G401 (cell line): ENCODE measurements around the gene CYP46A1. TPM values are rescaled to one million over a fixed set of nuclear protein-coding genes. Genes with fewer than 3 reads are reported as not detected.
"Not testable (repeated sequence)": the region's sequence is repeated elsewhere in the genome, so short reads cannot be mapped to it uniquely, and the experiment has no call there.

Source experiments
- DNase-seq: peaks from one replicate; pipeline ENCODE4 v3.0.0-alpha.2; 2015; ENCODE audit warnings: low spot score
- in situ Hi-C: cut with HindIII; loops from 2 replicates; pipeline ENCODE4 v1.10.0; 2016; ENCODE audit warnings: low sequenced_read_pairs, mixed read lengths
- total RNA-seq: library from RNA; depleted of rRNA; stranded (reverse); fragments of >200 nt; shearing (Covaris generic); gene quantifications from 2 replicates; pipeline ENCODE4 v1.2.3, GENCODE V29; 2014; rRNA removed

Gene CYP46A1
- total RNA-seq, 1 experiment from 2014 or later = 3.0 TPM

DNA sequence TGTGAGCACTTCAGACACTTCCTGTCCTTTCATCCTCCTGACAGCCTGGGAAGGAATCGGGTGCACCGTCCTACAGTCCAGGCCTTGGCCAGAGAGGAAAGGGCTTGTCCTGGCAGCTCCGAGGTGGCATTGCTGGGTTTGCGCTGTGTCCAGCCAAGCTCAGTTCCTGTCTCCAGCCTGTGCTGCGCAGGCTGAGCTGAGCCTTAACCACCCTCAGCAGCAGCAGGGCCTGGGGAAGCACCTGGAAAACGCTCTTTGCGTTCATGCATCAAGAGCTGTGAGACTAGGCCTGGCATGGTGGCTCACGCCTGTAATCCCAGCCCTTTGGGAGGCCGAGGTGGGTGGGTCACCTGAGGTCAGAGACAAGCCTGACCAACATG is 75.4 kb downstream of the CYP46A1 start:
- no peak for DNase-seq
- in situ Hi-C loops = no loop called here

DNA sequence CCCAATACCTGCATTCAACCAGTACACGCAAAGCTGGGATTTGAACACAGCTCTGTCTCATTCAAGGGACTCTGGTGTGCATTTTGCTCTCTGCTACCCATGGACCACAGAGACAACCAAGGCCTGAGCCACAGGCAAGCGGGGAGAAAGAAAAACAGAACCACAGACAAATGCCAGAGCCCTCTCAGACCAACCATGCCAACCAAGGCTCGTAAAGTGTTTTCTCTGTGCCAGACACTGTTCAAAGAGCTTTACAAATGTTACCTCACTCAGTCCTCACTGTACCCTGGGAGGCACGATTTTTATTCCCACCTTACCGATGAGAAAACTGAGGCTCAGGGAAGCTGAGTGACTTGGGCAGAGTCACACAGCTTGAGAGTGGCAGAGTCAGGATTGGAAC is 76.7 kb downstream of the CYP46A1 start:
- DNase-seq = no peak
- in situ Hi-C loops = no loop called here

DNA sequence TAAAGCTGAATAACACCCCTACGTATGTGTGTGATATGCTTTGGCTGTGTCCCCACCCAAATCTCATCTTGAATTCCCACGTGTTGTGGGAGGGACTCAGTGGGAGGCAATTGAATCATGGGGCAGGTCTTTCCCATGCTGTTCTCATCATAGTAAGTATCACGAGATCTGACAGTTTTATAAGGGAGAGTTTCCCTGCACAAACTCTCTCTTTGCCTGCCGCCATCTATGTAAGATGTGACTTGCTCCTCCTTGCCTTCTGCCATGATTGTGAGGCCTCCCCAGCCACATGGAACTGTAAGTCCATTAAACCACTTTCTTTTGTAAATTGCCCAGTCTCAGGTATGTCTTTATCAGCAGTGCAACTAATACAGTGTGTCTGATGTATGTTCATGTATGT is 78.8 kb downstream of the CYP46A1 start:
- in situ Hi-C loops, DNase-seq: not testable (repeated sequence)

DNA sequence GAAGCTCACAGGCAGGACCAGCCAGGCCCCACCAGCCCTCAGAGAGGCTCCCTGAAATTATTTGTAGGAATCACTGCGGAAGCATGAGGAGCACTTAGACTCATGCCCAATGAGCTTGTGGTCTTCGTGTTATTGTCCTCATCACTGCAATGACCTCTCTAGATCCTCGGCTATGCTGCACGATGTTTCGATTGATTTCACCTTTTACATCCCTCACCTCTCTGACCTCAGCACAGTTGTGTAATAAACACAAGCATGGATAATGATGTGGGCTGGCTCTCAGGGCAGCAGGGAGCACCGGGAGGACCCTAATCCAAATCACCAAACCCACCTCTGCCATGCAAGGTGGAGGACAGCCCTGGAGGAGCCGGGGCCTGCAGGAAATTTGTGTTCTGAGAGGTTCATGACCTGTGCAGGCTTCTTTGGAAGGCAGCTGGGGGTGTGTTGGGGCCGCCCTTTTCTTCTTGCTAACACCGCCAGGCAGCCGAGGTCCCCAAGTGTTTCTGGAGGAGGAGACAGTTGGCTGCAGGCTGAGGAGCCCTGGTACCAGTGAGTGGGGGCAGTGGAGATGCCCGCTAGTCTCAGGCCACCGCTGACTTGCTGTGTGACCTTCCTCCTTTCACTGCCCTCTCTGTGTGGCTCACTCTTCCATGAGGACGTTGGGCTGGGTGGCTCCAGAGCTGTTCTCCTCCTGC is 79.6 kb downstream of the CYP46A1 start:
- in situ Hi-C loops = no loop called here
- no peak for DNase-seq

DNA sequence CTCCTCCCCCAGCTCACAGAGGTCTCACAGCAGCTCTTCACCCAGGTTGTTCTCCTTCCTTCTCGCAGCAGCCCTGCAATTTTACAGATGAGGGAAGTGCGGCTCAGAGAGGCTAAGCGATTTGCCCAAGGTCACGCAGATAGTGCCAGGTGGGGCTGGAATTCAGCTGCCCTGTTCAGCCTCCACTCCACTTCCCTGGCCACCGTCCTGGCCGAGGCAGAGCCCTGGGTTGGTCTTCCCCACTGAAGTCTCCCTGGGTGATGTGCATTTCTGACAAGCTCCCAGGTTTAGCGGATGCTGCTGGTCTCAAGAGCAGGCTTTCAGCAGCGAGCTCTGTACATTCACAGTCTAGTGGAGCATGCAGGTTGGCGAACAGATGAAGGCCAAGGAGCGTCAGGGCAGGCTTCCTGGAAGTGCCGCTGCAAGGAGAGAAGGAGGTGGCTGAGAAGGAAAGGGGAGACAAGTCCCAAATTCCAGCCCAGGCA is 80.2 kb downstream of the CYP46A1 start:
- in situ Hi-C loops = no loop called here

DNA sequence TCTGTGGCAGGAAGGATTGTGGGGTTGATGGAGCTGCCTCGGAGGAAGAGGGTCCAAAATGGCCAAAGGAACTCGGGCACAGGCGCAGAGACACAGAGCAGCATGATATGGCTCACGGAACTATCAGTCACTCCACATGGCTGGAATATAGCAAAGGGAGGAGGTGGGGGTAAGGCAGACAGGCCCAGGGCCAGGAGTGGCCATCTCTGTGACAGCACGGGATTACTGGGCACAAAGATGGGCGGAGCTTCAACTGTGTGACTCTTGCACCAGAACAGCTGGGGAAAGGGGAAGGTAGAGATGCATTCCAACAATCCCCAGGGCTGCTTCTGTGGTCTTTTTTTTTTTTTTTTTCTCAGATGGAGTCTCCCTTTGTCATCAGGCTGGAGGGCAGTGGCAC is 84.3 kb downstream of the CYP46A1 start:
- in situ Hi-C loops = no loop called here
- no peak for DNase-seq

More for the DNA sequence above, 80.2 kb downstream of the CYP46A1 start:
- DNase-seq = no peak

DNA sequence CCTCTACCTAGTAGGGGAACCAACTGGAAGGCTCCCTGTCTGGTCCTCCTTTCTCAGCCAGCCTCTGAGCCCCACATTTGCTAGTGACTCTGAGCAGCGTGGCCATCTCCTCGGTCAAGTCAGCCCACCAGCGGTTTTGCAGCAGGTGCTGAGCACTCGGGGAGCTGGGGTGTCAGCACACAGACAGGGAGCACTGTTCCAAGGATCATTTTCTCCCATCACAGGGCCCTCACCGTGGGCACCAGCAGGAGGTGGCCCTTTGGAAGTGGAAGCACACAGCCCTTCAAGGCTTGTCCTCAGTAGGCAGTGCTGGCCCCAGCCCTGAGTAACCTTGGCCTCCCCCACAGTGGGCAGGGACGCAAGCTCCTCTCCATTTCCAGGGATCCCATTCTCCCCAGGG is 85.0 kb downstream of the CYP46A1 start:
- in situ Hi-C loops = no loop called here
- DNase-seq = no peak

DNA sequence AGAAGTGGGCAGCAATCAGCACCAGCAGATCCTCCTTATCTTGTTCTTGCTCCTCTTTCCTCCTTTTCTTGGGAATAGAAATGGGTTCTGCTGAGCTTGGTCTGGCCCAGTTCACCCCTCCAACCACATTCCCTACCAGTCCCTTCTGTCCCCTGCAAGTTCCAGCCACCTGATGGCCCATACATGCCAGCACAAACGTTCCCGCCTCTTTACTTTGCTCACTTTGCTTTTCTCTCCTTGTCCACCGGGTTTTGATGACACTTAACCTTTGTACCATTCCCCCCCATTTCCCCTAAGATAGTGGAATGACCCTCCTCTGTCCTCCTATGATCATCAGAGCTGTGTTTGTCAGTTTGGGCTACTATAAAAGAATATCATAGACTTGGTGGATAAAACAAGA is 85.7 kb downstream of the CYP46A1 start:
- in situ Hi-C loops = loop anchor here (10.0 kb wide), 1 partner anchor 105 kb away; no protein-coding TSS in a partner anchor
- DNase-seq = no peak

DNA sequence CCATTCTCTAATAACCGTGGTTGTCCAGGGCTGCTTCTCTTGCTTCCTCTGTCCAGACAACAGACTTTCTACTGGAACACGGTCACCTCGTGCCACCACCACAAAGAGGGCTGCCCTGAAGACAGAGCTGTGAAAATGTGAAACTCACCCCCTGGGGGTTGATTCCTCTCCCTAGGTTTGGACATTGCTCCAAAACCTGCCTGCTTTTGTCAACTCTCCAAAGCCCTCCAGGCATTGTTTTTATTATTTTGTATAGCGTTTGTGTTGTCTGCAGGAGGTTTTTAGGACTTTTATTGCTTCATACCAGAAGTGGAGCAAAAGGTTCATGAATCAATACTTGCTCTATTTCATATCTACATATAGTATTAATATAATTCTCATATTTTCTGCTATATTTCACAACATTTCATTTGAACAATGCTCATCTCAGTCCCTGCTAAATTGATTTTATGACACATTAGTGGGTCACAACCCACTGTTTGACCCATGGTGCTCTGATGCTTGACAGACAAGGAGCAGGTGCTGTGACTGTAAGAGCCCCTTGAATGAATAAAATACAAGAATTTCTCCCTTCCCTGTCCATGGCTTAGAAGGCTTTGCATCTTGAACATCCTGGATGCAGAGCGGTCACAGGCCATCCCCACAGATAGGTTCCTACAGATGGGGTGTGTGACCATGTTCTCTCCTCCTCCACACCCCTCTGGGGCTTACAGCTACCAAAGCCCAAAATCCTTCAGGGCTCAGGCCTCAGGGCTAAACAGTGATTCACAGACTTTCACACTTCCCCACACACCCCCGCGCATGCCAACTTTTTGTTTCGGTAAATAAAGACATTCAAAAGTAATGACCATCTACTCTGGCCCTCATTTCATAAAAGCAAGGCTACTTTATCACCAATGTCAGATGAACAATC is 88.5 kb downstream of the CYP46A1 start:
- DNase-seq = no peak
- in situ Hi-C loops = loop anchor here (10.0 kb wide), 1 partner anchor 102 kb away; no protein-coding TSS in a partner anchor

DNA sequence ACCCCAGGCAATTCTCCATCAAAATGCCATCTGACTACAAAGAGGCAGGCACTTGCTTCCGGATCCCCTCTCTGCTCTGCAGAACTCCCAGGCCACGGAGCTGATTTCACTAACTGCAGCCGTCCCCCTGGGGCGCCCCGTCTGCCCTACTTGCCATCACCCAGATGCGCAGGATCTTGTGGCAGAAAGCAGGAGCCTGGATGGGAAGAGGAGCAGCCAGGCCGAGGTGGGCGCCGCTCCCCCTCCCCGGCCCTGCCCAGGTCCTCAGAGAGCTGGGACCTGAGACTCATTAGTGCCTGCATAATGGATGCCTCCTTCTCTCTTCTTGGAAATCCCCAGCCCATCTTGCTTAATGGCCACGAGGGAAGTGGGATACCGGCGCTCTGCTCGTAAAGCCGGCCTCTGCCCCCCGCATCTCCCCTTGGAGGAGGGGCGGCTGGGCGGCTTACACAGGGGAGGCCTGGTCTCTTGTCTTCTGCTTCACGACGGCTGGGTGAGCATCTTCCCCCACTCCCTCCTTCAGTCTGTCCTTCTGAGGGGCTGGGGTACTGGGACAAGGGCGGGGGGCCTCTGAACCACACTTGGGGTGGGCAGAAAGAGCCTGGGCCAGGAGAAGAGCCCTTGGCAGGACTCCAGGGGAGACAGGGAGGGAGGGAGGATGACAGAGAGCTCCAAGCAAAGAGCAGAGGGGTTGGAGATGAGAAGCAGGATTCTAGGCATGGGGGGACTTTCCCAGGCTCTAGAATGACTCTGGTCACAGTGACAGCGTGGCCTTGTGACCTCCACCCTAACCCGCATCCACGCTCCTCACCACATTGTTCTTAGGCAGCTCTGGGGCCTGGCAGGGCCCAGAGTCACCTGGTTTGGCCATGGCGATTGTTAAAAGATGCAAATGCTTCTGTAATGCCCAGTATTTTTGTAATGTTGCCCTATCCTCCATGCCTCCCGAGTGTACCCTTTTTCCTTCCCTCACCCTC is 89.7 kb downstream of the CYP46A1 start:
- in situ Hi-C loops = loop anchor here (10.0 kb wide), 1 partner anchor 101 kb away; no protein-coding TSS in a partner anchor
- DNase-seq = no peak

DNA sequence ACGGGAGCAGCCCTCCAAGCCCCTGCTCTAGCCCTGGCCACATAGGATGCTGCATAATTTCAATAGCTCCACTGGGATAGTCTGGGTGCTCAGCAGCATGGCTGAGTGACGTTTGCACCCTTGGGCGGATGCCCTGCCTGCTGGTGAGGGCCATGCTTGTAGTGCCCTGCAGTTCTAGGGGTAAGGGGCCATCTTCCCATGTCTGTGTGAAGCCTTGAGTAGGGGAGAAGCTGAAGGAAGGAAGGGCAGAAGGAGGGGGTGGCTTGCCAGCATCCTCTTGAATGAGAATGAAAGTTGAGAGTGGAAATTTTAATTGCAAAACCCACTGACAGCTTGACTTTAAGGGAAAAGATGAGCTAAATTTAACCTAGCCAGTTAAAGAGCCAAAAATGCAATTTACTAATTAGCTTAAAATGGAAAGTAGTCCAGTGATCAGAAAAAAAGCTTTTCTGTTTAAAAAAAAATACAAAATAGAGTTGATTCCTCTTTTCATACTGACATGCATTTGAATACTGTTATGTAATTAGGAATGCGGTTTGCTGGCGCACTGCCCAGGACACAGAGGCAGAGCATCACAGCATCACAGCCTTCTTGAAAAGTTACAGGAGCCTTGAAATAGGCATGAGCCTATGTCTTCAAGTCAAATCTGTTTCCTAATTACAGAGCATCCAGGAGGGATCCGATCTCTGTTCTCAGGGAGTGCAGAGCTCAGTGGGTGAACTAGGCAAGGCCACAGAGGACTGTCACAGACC is 90.6 kb downstream of the CYP46A1 start:
- in situ Hi-C loops = loop anchor here (10.0 kb wide), 1 partner anchor 100 kb away; no protein-coding TSS in a partner anchor

DNA sequence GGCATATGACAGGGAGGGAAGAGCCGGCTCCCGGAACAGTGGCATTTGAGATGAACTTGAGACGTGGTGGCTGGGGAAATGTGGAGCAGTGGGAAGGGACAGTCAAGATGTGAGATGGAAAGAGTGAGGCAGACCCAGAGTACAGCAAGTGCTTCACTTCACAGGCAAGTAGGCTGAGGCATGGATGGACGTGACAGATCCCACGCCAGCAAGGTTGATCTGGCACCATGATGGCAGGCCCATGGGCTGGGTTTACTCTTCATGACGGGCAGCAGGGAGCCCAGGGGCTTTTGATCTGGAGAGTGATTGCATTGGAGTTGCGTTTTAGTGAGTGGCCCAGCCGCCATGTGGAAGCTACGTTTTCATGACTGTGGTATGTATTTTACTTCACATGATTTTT is 91.3 kb downstream of the CYP46A1 start:
- in situ Hi-C loops = loop anchor here (10.0 kb wide), 1 partner anchor 99 kb away; no protein-coding TSS in a partner anchor
- no peak for DNase-seq

More for the DNA sequence above, 90.6 kb downstream of the CYP46A1 start:
- peak; percentile 72 for DNase-seq

Other genes starting within 250 kb of the CYP46A1 start
- 43.7 and 54.9 TPM in 2 replicates for gene SETD3, start 203.4 kb upstream of the CYP46A1 start, total RNA-seq
- 5.9 and 16.7 TPM in 2 replicates for gene CCNK, start 202.9 kb upstream of the CYP46A1 start, total RNA-seq
- 20.4 and 25.8 TPM in 2 replicates for gene CCDC85C, start 80.1 kb upstream of the CYP46A1 start, total RNA-seq
- gene HHIPL1, start 39.2 kb upstream of the CYP46A1 start, total RNA-seq = 0.20 TPM in 1 of 2 replicates, not detected in the other
- 19.2 and 23.5 TPM in 2 replicates for gene EML1, start 109.1 kb downstream of the CYP46A1 start, total RNA-seq